ENCODE data around the gene CCDC170. TPM values are rescaled to one million over a fixed set of nuclear protein-coding genes. Genes with fewer than 3 reads are reported as not detected.
"Not testable (repeated sequence)": the region's sequence is repeated elsewhere in the genome, so short reads cannot be mapped to it uniquely, and the experiment has no call there.

Gene CCDC170
- polyA plus RNA-seq, 1 of the 3 experiments (the other 2 are of a cell fraction): not detected

- POLR2A ChIA-PET: interaction anchor here (2.4 kb wide), 1 partner anchor 60 kb away, joined by 10 read pairs; the partner anchor contains the start of gene ZBTB2
Observed at GRCh38 chr6:151450928-151451327, 42.9 kb upstream of the CCDC170 start.

GRCh38 chr6:151451417-151451949 is 42.3 kb upstream of the CCDC170 start:
- H3K79me2 ChIP-seq (ENCODE audit: insufficient read depth): peaks cover 80% of the 10 kb centered on the region
- peaks cover 0 to 6% of the 10 kb centered on the region in 2 experiments for H3K36me3 ChIP-seq (replicated peaks in 1 of 2; ENCODE audit: control insufficient read depth in 1 of 2, insufficient read depth in 2 of 2, low read length in 1 of 2)
- no peak for DNase-seq
- TF ChIP-seq IRF3 (IDR thresholded peaks at IDR 0.05; ENCODE audit: low read depth, low read length) (no peak), FOSL2 (IDR thresholded peaks at IDR 0.05; ENCODE audit: borderline replicate concordance, low read depth) (no peak), FOXJ3 (CRISPR knock-in tag; IDR thresholded peaks at IDR 0.05) (no peak), JUND (IDR thresholded peaks at IDR 0.05) (no peak), GABPA (IDR thresholded peaks at IDR 0.05; ENCODE audit: low read depth) (no peak), SIN3A (IDR thresholded peaks at IDR 0.05; ENCODE audit: borderline replicate concordance, low read depth, low read length) (no peak), ELF1 (IDR thresholded peaks at IDR 0.05) (no peak), TEAD4 (IDR thresholded peaks at IDR 0.05; ENCODE audit: borderline replicate concordance, insufficient read depth) (no peak), EZH2phosphoT487 (IDR thresholded peaks at IDR 0.05; ENCODE audit: borderline replicate concordance, low read depth) (no peak), MEF2A (IDR thresholded peaks at IDR 0.05; ENCODE audit: borderline replicate concordance, low read depth) (no peak), USF1 (IDR thresholded peaks at IDR 0.05; ENCODE audit: borderline replicate concordance, low read depth) (no peak), EP300 (IDR thresholded peaks at IDR 0.05; ENCODE audit: borderline replicate concordance in 1 of 2, low read depth in 1 of 2, low read length in 1 of 2) (no peak), RXRA (IDR thresholded peaks at IDR 0.05; ENCODE audit: borderline replicate concordance, low read depth) (no peak), YY1 (IDR thresholded peaks at IDR 0.05; ENCODE audit: low read depth) (no peak), RCOR1 (IDR thresholded peaks at IDR 0.05; ENCODE audit: low read length) (no peak)
- TF ChIP-seq, protein P1, sequence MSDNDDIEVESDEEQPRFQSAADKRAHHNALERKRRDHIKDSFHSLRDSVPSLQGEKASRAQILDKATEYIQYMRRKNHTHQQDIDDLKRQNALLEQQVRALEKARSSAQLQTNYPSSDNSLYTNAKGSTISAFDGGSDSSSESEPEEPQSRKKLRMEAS (IDR thresholded peaks at IDR 0.05; ENCODE audit: low read depth): no peak
- TF ChIP-seq, protein P2, sequence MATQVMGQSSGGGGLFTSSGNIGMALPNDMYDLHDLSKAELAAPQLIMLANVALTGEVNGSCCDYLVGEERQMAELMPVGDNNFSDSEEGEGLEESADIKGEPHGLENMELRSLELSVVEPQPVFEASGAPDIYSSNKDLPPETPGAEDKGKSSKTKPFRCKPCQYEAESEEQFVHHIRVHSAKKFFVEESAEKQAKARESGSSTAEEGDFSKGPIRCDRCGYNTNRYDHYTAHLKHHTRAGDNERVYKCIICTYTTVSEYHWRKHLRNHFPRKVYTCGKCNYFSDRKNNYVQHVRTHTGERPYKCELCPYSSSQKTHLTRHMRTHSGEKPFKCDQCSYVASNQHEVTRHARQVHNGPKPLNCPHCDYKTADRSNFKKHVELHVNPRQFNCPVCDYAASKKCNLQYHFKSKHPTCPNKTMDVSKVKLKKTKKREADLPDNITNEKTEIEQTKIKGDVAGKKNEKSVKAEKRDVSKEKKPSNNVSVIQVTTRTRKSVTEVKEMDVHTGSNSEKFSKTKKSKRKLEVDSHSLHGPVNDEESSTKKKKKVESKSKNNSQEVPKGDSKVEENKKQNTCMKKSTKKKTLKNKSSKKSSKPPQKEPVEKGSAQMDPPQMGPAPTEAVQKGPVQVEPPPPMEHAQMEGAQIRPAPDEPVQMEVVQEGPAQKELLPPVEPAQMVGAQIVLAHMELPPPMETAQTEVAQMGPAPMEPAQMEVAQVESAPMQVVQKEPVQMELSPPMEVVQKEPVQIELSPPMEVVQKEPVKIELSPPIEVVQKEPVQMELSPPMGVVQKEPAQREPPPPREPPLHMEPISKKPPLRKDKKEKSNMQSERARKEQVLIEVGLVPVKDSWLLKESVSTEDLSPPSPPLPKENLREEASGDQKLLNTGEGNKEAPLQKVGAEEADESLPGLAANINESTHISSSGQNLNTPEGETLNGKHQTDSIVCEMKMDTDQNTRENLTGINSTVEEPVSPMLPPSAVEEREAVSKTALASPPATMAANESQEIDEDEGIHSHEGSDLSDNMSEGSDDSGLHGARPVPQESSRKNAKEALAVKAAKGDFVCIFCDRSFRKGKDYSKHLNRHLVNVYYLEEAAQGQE (IDR thresholded peaks at IDR 0.05; ENCODE audit: low read depth, low read length): no peak
- CTCF ChIA-PET: interaction anchor here (0.9 to 1.7 kb wide), 5 partner anchors 10 to 560 kb away, joined by 3 to 5 read pairs (median 4); no protein-coding TSS in a partner anchor
- no peaks in the 10 kb centered on the region for H3K9me3 ChIP-seq
- 0 out of 2 replicates have a peak, but pooled peaks cover 2% of the 10 kb centered on the region for H4K20me1 ChIP-seq (ENCODE audit: insufficient read depth)
- peak overlapping the region; percentile 73 for H3K4me2 ChIP-seq
- H3K9me2 ChIP-seq: no peaks in the 10 kb centered on the region
- H3F3A ChIP-seq (replicated peaks; ENCODE audit: insufficient read depth): peaks cover 23% of the 10 kb centered on the region
- peak overlapping the region; percentile 87 to 96 for H3K27ac ChIP-seq (ENCODE audit: low read depth in 2 of 2, low read length in 1 of 2)
- H3K4me1 ChIP-seq (ENCODE audit: control insufficient read depth in 1 of 2, insufficient read depth in 2 of 2, low read depth in 1 of 2, low read length in 1 of 2): peaks cover 8 to 12% of the 10 kb centered on the region in 2 experiments; a peak in 3 of 4 replicates
- peak overlapping the region; percentile 87; the same call in 1 of the 2 replicates for H2AFZ ChIP-seq (ENCODE audit: low read depth)
- H3K4me3 ChIP-seq (ENCODE audit: low read depth in 2 of 2, low read length in 1 of 2): peak overlapping the region; percentile 77 to 96
- POLR2A ChIA-PET: interaction anchor here (2.4 kb wide), 1 partner anchor 61 kb away, joined by 10 read pairs; the partner anchor contains the start of gene ZBTB2
- under 1% methylated on average over 22 of the region's 22 CpGs for WGBS (ENCODE audit: low lambda C conversion rate)
- H3K27me3 ChIP-seq (ENCODE audit: insufficient read depth): no peaks in the 10 kb centered on the region
- H3K9ac ChIP-seq: peak overlapping the region; percentile 84

More at GRCh38 chr6:151450928-151451327, 42.9 kb upstream of the CCDC170 start:
- Histone ChIP-seq H3K4me2 (peak overlapping the region; percentile 73), H3F3A (replicated peaks; ENCODE audit: insufficient read depth) (peaks cover 29% of the 10 kb centered on the region), H3K79me2 (ENCODE audit: insufficient read depth) (peaks cover 74% of the 10 kb centered on the region), H3K4me3 (ENCODE audit: low read depth in 2 of 2, low read length in 1 of 2) (peak overlapping the region; percentile 77 to 96), H3K4me1 (ENCODE audit: control insufficient read depth in 1 of 2, insufficient read depth in 2 of 2, low read depth in 1 of 2, low read length in 1 of 2) (peaks cover 14 to 17% of the 10 kb centered on the region in 2 experiments; a peak in 3 of 4 replicates), H3K27ac (ENCODE audit: low read depth in 2 of 2, low read length in 1 of 2) (peak overlapping the region; percentile 87 to 96; a peak in 3 of 4 replicates), H3K9ac (peak overlapping the region; percentile 84)
- not testable (repeated sequence) for H3K9me2 ChIP-seq; H3K36me3 ChIP-seq (replicated peaks in 1 of 2; ENCODE audit: control insufficient read depth in 1 of 2, insufficient read depth in 2 of 2, low read length in 1 of 2); H3K9me3 ChIP-seq; H4K20me1 ChIP-seq (ENCODE audit: insufficient read depth); H2AFZ ChIP-seq (ENCODE audit: low read depth); DNase-seq; H3K27me3 ChIP-seq (ENCODE audit: insufficient read depth)
- CTCF ChIA-PET: interaction anchor here (0.9 to 1.7 kb wide), 2 partner anchors 45 to 559 kb away, joined by 3 to 5 read pairs; no protein-coding TSS in a partner anchor
- 2% methylated on average over 5 of the region's 6 CpGs for WGBS (ENCODE audit: low lambda C conversion rate)
